HEK293 (cell line): ENCODE results near the gene SFT2D1.

Source experiments
- CTCF ChIP-seq: fragments of 450-650 bp; formaldehyde crosslinking; IDR thresholded peaks from 2 replicates; pipeline ENCODE4 v1.5.1; 2016; ENCODE audit warnings: missing biosample characterization, missing genetic modification characterization
- ZFP41 ChIP-seq: fragments of 450-650 bp; formaldehyde crosslinking; IDR thresholded peaks from 2 replicates; pipeline ENCODE4 v1.5.1; 2016; ENCODE audit warnings: missing biosample characterization, missing genetic modification characterization, borderline replicate concordance
- ZNF560 ChIP-seq: fragments of 450-650 bp; formaldehyde crosslinking; IDR thresholded peaks from 2 replicates; pipeline ENCODE4 v1.5.1; 2017; ENCODE audit warnings: missing biosample characterization, missing genetic modification characterization, borderline replicate concordance
- ZNF747 ChIP-seq: fragments of 450-650 bp; formaldehyde crosslinking; IDR thresholded peaks from 2 replicates; pipeline ENCODE4 v1.5.1; 2016; ENCODE audit warnings: missing biosample characterization, missing genetic modification characterization

DNA sequence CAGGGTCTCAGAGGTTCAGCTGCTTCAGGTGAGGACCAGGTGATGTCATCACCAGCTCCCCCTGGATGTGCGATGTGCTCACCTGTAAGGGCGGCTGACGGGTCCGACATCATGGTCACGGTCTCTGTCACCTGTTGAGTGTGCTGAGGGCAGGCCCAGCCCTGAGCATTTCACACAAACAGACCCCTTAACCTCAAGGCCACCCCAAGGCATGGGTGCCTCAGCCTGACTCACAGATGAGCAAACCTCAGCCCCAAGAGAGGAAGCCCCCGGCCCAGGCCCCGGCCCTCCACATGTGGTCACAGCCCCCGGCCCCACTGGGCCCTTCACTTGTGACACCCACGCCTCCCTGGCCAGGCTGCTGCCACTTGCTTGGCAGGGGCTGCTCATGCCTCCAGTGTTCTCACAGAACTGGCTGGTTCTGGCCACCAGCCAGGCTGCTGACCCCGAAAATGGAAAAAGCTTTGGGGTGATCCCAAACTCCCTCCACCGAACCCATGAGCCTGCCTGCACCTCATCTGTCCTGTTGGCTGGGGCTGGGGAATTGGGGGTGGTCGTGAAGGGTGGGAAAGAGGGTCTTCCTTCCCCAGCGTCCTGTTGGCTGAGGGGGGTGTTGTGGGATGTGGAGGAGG, 67.5 kb downstream of the SFT2D1 start:
- no peak for TF ChIP-seq CTCF (tag by site-specific recombination)
- no peak for TF ChIP-seq ZNF747 (tag by site-specific recombination)
- no peak for TF ChIP-seq ZNF560 (tag by site-specific recombination)
- no peak for TF ChIP-seq ZFP41
